Measurements from ENCODE around the gene TEKT5.

The TEKT5 gene

GRCh38 chr16:10578474-10579316 is 116.0 kb downstream of the TEKT5 start:
- no peak for DNase-seq (ENCODE audit: low read depth)

Measured in stimulated activated CD4-positive, alpha-beta T cell treated with anti-CD3 and anti-CD28 coated beads, Interleukin-2, amount 100 ng/mL, for 4 hours (primary cell).